Tibial nerve (tissue), 4 donors: ENCODE measurements around the gene MGLL.

ENCODE experiments used
- CTCF ChIP-seq, 5 experiments: fragments of 200-600 bp in 3 of 5; fragments of 450-650 bp in 2 of 5; sonication (generic) in 3 of 5; IDR thresholded peaks; one replicate each; pipeline ENCODE4 v1.5.1; 2016 to 2019; ENCODE audit warnings: antibody characterized with exemption in 5 of 5, mild to moderate bottlenecking in 3 of 5, moderate library complexity in 2 of 5
- EP300 ChIP-seq, 2 donors: sonication (generic); formaldehyde crosslinking; IDR thresholded peaks; one replicate each; pipeline ENCODE4 v1.6.1; 2017; ENCODE audit warnings: antibody characterized with exemption in 2 of 2, mild to moderate bottlenecking in 1 of 2
- POLR2A ChIP-seq, 2 donors: fragments of 450-650 bp; IDR thresholded peaks; one replicate each; pipeline ENCODE4 v1.6.1; 2017; ENCODE audit warnings: antibody characterized with exemption in 2 of 2, mild to moderate bottlenecking in 2 of 2, moderate library complexity in 2 of 2

DNA sequence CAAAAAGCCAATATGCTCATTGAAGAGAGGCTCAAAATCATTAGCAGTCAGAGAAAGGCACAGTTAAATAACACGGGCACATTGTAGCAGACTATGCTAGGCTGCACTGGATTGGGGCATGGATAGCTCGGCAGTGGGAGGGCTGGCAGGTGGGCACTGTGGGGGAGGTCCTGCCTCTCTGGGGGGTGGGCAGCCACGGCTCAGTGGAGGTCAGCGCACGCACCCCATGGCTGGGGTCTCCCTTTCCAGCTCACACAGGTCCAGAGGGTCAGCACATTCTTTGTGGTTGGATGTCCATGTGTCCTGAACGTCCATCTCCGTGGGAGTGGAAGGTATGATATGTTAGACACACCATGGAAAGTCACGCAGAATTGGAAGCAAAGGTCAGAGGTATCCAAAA, 18.4 kb upstream of the MGLL start:
- no peak for TF ChIP-seq CTCF (IDR thresholded peaks at IDR 0.05)
- TF ChIP-seq POLR2A (IDR thresholded peaks at IDR 0.05), result no peak
- no peak for TF ChIP-seq EP300 (IDR thresholded peaks at IDR 0.05)
